Stimulated activated CD8-positive, alpha-beta memory T cell treated with anti-CD3 and anti-CD28 coated beads, Interleukin-15, amount 100 ng/mL, for 1 hour (primary cell): ENCODE data around the gene CHID1.

Experiments used
- DNase-seq: peaks from one replicate; pipeline ENCODE4 v3.0.0-alpha.2; 2020; ENCODE audit warnings: low read depth

The CHID1 gene

DNA sequence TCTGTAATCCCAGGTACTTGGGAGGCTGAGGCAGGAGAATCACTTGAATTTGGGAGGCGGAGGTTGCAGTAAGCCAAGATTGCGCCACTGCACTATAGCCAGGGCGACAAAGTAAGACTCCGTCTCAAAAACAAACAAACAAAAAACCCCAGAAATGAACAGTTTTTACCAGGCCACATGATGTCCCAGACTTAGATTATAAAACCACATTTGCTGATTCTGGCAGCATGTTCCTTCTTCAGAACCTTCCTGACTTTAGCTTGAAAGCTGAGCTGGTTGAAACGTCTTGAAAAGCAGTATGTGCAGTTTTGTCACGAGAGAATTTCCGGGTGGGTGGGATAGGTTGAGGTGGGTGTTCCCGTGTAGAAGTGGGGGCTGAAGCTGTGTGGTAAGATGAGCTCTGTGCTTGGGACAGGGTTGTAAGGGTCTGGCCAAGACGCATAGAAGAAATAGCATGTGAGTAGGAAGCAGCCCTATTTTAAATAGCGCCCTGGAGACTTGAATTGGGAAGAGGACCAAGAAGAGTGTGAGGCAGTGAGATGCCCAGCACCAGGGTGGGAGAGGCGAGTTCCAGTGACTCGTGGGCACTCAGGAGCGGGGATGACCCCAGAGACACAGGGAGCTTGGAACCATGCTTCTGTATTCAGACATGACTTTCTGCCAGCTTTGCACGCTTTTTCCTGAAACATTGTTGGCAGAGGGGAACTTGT, 22.7 kb upstream of the CHID1 start:
- no peak for DNase-seq

DNA sequence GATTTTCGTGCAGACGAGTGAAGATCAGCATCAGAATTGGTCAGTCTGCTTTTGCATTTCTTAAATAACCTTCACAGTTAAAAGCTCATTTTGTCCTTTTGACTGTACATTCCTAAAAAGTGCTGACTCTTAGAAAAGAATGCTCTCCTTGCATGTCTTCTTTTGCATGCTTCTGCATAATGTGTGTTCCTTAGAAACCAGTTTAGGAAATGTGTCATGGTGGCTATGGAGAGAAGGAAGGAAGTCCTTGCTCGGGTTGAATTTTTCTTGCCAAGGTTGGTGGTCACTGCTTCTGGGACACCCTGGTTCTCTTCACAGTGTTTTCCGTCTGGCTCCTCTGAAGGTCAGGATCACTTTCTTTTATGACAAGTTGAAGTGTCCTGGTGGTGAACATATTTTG, 21.8 kb upstream of the CHID1 start:
- DNase-seq, result no peak

DNA sequence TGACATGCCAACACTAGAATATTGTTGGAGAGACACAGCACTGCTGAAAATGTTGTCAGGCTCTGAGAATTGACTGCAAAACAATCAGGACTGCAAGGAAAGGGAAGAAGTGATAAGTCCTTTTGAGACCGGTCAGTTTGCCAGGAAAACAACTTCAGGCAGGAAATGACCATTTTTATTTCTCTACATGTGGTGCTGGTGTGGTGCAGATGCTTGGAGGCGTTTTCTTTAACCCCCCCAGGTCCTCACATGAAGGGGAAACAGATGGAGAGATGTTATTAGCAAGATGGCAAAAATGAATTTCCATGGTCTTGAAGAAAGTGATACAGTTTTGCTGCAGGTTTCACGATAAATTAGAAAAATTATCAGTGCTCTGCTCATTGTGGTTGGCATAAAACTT, 20.8 kb upstream of the CHID1 start:
- DNase-seq, result no peak

DNA sequence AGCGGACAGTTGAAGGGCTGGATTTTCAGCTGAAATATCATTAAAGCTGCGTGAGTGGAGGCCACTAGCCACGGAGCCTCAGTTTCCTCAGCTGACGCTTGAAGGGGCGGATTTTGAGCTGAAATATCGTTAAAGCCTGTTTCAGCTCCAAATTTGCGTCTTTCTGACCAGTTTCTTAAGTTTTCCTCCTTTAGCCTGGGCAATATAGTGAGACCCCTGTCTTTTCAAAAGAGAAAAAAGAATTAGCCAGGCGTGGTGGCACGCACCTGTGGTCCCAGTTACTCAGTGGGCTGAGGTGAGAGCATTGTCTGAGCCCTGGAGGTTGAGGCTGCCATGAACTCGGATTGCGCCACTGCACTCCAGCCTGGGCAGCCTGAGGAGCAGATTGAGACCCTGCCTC, 18.8 kb upstream of the CHID1 start:
- DNase-seq, result no peak

DNA sequence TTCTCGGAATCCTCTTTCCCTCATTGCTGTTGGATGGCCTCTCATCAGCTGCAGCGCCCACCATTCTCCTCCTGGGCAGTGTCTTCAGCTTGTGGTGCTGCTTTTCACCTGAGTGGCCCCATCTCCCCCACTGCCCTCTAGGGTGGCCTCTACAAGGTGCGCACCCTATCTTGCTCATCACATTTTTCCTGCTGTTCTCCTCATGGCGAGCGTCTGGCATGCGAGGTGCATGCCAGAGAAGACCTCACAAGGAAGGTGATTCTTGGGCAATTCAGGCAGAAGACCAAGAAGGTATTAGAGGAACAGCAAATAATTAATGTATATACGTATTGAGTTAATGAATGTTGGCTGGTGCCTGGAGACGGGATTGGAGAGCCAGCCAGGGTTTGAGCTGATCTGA, 18.2 kb upstream of the CHID1 start:
- no peak for DNase-seq

DNA sequence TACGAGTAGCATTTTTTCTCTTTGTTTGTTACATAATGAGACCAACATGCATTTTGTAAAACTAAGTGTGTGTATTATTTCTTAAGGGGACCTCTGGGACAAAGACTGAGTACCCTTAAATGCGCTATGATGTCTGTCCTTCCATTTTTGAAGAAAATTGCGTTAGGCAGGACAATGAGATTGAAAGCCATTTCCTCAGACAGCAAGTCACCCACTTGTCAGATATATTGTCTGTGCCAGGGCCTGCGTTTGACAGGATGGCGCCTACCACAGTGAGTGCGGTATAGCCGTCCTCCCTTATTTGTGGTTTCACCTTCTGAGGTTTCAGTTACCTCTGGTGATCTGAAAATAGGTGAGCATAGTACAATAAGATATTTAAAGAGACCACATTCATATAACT, 17.3 kb upstream of the CHID1 start:
- DNase-seq, result no peak

DNA sequence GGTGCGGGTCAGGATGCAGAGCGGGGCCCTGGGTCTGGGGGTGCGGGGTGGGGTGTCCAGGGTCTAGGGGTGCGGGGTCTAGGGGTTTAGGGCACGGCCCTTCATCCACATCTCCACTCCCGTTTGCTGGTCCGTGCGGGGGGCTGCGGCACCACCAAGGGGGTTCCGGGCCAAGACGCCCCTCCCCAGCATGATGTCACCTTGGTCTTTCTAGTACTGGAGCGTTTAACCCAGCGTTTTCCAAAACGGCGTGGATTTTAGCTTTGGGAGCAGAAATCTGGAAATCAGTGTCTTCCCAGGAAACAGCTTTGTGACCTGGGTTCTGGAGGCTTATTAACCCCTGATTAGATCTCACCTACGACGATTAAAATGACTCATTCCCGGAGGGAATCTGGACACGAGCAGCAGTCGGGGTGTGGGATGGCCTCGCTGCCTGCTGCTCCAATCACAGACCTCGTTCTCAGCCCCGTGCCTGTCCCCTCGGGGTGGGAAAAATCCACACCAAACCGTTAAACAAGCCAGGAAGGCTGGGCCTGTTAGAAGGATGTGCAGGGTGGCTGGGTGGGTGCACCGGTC, 15.8 kb upstream of the CHID1 start:
- no peak for DNase-seq

DNA sequence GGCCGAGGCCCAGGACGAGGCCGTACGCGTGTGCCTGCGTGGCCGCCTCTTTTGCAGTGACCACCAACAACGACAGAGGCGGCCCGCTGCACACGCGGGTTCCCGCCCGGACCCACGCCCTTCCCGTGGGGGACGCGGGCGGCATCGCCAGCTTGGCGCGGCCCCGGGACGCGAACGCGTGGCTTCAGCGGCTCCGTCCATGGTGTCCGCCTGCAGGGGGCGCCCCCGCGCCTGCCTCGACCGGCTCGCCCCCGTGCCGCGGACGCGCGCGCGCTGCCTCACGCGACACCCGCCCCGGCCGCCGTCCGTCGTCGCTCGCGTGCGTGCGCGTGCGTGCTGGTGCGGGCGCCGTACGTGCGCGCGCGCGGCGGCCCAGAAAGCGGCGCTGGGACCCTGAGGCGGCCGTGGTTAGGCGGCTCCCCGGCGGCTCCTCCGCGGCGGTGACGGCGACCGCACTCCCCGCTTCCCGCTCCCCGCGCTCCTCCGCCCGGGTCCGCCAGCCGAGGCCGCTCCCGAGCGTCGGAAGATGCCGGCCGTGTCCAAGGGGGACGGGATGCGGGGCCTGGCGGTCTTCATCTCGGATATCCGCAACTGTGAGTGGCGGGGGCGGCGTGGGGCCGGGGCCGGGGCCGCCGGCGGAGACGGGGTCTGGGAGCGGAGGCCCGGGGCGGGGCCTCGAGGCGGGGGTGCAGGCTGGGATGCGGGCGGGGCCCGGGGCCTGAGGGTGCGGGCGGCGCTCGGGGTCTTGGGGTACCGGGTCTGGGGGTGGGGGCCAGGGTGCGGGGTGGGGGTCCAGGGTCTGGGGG, 15.1 kb upstream of the CHID1 start, which contains the start of gene AP2A2:
Gene AP2A2 (plus strand): TSS at position 375 of the 806 bp plus-strand sequence. CDS start 152 bp downstream, at position 527.
- DNase-seq, result peak; percentile 73

DNA sequence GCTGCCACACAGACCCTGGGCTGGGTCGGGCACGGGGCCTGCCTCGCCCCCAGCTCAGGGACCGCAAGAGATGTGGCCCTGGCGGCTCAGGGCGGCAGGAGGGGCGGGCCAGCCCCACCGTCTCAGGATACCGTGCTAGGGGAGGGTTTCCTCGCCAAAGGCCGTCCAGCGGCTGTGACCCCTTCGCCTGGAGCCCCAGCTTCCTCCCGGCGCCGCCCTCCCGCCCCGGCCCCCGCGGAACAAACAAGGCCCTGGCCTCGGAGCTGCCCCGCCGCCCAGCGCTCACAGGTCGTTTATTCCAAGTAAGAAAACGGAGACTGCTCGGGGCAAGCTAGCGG, 14.5 kb upstream of the CHID1 start:
- no peak for DNase-seq

DNA sequence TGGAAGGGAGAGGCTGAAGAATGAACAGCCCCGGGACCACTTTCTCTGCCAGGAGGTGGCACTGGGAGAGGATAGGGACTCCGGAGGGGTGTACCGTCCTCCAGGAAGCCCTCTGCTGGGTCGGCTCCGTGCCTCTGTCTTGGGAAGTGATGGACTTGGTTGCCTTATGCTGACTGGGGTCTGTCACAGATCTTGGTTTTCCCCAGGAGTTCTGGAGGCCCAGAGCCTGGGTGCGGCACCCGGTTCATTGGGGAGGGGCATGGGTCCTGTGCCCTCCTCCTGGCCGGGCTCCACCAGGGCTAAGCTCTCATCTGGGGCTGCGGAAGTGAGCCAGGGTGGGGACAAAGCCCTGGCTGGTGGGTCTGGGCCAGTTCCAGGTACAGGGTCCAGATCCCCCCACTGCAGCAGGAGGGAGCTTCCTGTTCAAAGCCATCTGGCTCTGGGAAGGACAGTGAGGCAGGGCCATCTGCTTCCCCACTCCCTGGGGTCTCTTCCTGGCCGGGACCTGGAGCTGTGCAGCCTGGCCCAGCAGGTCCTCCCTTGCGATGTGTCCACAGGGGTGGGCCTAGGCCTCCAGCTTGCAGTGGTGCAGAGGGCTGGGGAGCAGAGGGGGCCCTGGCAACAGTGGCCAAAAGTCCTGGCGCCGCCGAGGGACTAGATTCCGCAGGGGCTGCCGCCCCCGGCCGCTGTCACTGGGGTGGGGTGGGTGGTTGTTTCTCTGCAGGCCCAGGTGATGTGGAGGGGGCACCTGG, 14.0 kb upstream of the CHID1 start:
- no peak for DNase-seq

DNA sequence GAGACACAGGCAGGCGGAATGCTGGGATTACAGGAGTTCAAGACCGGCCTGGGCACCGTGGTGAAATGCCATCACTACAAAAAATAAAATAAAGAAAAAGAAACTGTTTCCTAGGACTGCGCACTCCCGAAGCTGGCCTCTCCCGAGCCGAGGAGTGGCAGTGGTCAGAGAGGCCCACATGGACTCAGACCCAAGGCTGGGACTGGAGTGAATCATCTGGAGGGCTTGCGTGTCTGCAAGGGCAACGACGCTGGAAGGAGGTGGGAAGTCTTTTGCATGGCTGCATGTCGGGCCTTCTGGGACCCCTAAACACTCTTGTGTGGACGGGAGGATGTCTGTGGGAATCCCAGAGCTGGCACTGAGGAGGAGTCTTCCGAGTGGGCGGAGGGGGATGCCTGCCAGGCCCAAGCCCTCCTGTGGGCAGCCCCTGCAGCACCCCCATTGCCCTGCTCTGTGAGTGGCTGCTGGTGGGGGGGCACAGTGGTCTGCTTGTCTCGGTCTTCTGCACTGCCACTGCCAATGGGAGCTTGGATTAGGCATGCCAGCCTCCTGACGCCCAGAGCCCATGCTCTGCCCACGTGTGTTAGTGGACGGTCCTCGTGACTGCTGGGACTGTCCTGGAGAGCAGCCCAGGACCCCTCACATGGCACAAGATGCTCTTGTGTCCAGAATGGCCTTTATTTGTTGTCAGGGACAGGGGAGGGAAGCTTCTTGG, 13.2 kb upstream of the CHID1 start:
- DNase-seq, result no peak

DNA sequence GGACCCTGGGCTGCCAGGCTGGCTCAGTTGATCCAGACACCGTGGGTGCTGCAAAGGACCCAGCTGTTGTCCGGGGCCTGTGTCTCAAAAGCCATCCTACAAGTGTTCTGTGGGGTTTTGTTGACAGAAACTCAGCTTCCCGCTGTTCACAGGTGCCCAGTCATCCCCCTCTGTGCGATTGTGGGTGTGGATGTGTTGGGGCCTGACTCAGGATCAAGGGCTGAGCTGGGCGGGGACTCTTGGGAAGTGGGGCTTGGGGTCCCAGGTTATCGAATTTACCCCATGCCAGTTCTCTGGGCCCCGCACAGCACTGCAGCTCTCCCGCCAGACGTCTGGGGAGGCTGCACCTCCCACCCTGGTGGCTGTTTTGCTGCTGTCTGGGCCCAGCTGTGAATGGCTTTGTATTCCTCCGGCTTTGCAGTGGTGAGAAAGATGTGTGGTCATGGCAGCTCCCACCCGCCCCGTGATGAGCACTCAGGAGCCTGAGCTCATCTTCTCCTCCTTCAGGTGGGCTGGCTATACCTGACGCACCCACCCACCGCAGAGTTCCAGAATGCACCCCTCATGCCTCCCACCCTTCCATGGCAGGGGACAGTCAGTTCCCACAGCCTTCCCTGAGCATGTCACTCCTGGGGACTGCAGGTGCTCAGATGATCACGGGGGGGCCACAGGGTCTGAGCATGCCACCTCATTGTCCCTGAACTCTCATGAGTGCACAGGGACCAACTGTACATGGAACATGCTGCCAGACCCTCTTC, 11.5 kb upstream of the CHID1 start:
- no peak for DNase-seq

DNA sequence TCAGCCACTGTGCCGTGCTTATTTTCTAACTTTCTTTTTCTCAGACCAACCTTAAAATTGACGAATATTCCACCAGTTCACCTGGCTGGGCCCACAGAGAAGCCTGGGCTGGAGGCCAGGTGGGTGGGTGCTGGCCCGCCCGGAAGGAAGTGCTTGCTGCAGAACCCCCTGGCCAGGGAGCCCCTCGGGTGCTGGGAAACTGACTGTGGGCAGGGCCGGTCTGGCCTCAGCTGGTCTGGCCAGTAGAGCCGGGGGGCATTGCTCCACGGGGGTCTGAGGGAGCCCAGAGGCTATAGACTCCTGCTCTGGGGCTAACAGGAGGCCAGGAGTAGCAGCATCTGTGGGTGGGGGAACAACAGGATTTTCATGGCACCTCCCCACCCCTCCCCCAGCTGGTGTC, 6.8 kb upstream of the CHID1 start:
- DNase-seq, result no peak

DNA sequence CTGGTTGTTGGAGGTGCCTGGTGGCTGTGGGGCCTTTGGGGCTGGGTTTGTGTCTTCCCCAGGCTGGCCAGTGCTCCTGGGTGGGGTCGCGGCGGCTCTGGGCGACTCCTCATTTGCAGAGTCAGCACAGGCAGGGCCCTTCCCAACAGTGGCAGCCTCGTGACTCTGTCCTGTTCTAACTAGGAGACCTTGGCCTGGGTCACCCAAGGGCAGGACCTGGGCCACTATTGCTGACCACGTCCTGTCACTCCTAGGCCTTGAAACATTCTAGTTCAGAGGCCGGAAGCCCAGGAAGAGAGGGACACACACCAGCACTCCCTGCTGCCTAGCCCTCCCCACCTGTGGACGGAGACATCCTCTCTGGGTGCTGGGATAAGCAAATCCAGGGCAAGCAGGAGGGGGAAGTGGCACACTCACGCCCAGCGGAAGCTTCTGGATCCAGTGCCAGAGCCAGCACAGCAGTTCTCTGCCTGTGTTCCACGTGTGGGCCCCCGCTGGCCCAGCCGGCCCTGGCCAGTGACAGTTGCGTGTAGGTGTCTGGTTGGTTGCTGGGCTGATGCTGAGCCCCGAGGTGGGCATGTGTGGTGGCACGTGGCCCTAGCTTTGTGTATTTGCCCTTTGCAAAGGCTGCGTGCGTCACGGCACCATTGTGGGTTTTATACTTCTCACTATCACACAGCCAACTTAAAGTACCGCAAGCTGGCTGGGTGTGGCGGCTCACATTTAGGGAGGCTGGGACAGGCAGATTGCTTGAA, 4.3 kb upstream of the CHID1 start:
- no peak for DNase-seq

DNA sequence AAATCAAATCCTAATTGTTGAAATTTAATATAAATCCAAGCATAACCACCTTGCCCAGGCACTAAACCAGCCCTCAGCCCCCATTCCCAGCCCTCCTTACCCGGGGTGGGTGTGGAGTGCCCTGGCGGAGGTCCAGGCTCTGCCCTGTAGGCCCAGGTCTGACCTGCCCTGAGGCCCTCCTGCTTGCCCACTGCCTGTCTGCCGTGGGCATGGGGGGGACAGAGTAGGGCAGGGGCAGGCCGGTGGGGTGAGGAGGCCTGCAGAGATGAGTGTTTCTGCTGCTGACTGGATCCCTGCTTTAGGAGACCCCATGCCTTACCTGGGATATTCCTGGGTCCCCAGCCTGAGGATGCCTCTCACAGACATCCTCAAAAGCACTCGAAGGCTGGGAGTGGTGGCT, 3.6 kb upstream of the CHID1 start:
- DNase-seq, result no peak

DNA sequence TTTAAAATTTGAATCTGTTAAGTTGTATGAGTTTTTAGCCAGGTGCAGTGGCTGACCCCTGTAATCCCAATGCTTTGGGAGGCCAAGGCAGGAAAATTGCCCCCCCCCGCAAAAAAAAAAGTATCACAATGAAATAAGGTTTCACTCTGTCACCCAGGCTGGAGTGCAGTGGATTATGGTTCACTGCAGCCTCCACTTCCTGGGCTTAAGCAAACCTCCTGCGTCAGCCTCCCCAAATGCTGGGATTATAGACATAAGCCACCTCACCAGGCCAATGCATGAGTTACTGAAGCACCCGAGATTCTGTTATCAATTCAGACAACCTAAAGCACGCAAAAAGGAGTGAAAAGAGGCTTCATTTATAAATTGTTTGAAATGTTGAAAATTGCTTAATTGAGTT, 2.4 kb upstream of the CHID1 start:
- DNase-seq, result no peak

DNA sequence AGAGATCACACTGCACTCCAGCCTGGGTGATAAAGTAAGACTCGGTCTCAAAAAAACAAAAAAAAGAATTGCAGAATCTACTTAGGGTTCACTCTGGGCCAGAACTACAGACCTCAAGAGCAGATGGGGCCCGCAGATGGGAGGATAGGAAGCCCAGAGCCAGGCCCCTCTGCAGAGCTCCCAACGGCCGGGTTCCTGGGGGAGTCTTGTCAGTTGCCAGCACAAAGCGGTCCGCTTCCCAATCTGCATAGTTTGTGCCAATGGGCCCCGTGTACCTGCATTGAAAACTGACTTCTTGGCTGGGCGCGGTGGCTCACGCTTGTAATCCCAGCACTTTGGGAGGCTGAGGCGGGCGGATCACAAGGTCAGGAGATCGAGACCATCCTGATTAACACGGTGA, 1.7 kb upstream of the CHID1 start:
- DNase-seq, result no peak

DNA sequence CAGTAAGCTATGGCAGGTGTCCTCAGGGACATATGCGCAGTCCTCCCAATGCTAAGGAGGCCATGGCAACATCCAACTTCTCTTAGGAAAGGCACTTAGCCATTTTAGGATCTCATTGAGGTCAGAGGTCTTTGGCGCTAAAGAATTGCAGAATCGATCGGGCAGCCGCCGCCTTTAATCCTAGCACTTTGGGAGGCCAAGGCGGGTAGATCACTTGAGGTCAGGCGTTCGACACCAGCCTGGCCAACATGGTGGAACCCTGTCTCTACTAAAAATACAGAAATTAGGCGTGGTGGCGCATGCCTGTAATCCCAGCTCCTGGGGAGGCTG, 1.2 kb upstream of the CHID1 start:
- no peak for DNase-seq

DNA sequence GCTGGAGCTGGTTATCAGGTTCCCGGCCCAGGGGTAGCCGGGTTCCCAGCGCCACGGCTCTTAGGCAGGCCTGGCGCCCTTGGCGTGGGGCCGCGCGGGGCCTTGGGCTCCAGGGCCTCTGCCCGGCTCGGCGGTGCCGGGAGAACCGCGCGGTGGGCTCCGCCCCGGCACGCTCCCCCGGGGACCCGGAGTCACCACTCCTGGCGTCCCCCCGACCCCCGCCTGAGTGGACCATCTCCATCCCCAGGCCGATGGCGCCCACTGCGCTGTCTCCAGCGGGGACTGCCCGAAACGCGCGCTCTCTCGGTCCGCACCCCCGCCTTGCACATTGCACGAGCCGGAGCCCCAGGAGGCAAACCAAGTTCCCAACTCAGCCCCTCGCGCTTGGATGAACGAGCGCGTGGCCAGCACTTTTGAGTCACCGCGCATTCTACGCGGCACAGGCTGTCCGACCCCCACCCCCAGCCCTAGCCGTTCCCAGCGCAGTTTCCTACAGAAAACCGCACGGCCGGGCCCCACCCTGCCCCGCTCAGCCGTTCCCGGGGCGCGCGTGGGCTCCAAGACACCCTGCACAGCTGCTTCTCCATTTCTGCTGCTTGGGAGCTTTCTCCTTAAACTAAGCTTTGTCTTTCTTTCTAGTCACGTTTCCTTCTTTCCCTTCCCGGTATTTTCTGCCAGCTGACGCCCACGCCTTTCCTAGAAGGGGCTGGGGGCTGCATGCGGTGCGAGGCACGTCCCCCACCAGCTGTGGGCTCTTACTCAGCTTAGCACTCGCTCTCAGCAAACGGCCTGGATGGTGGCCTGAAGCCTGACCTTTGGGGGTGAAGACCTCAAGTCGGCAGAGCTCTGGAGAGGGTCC, 650 bp upstream of the CHID1 start:
- DNase-seq, result no peak
